Stimulated activated CD4-positive, alpha-beta T cell treated with anti-CD3 and anti-CD28 coated beads, Interleukin-1b, Interleukin-23, amount 100 ng/mL, for 48 hours (primary cell): ENCODE measurements around the gene OR7G3.

Experiments
- DNase-seq: peaks from one replicate; pipeline ENCODE4 v3.0.0-alpha.2; 2020

OR7G3 gene

DNA sequence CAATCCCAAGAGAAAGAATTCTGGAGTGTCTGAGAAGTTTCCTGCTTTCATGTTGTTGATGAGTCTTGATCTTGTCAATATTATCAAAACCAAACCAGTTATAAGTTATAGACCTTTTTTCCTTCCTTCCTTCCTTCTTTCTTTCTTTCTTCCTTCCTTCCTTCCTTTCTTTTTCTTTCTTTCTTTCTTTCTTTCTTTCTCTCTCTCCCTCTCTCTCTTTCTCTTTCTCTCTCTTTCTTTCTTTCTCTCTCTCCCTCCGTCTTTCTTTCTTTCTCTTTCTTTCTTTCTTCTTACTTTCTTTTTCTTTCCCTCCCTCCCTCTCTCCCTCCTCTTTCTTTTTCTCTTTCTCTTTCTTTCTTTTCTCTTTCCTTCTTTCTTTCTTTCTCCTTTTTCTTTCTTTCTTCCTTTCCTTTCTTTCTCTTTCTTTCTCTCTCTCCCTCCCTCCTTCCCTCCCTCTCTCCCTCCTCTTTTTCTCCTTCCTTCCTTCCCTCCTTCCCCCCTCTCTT is at the start of gene OR7G3:
TSS of gene OR7G3 (minus strand) at position 51 of the 506 bp plus-strand sequence. CDS start at position 51, 0 bp downstream.
- DNase-seq = no peak

DNA sequence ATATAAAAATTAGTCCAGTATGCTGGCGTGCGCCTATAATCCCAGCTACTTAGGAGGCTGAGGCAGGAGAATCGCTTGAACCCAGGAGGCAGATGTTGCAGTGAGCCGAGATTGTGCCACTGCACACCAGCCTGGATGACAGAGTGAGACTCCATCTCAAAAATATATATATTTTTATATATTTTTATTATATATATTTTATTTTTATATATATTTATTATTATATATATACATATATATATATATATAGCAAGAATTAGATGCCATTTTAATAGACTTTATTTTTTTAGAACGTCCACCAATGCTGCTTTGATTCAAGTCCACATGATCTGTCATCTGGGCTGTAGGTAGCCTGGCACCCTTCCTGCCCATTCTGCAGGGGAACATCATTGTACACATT is 48.6 kb upstream of the OR7G3 start:
- DNase-seq = no peak

DNA sequence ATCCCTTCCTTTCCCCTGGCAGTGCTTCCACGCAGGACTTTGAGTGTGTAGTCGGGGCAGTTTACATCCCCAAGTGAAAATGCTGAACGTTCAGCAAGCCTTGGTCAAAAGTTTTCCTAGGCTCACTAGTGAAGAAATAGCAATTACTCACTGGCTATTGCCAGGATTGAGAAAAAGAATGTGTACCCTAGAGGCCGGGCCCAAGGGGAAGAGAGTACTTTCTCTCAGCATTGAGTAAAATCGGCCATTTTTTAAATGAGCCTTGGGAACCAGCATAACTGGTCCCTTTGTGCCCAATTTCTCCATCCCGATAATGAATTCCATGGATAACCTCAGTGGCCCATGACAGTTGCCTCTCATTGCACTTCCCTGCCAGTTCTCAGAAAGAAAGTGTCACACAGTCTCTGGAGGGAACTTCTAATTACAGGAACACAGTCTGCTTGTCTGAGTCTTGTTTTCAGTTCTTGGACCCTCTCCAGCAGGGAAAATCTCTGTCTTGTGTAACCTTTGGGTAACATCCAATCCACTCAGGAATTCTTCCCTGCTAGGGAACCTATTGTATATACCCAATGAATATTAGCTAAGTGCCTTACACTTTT is 44.7 kb upstream of the OR7G3 start:
- DNase-seq = no peak

DNA sequence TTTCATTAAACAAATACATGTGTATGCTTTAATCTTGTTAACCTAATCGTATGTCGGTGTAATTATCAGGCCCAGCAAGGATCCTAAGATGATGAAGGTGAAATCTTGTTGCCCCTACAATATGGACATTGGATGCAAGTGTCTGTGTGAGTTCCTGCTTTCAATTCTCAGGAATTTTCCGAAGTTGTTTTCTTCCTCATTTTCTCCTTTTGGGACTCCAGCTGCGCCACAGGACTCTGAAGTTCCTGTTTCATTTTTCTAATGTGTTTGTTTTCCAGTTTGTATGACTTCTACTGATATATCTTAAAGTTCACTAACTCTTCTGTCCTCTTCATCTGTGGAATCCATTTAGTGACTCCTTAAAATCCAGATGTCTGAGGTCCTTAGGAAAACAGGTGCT is 40.1 kb upstream of the OR7G3 start:
- DNase-seq = no peak

DNA sequence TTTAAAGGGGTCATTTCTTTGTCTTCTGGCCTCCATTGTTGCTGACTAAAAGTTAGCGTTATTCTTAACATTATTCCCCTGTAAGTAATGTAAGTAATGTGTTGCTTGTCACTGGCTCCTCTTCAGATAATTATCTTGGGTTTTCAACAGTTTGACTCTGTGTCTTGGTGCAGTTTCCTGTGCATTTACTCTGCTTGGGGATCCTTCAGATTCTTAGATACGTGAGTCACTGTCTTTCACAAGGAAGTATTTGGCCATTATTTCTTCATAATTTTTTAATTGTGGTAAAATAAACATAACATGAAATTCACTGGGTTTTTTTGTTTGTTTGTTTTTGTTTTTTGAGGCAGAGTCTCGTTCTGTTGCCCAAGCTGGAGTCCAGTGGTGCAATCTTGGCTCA is 38.5 kb upstream of the OR7G3 start:
- DNase-seq = no peak

DNA sequence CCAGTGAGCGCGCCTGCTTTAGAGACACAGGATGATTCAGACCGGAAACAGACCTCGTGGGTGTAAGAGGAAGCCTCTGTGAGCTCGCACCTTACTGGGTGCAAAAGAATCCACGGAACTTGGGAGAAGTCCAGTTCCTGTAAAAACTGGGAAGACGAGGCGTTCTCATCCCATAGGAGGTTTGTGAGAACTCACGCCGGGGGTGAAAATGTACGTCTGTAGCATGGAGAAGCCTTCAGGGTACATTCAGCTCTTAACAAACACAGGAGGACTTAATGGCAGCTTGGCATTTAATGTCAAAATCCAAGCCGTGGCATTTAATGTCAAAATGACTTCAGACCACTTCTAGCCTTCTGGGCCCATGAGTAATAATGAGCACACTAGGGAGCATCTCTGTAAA is 34.7 kb upstream of the OR7G3 start:
- no peak for DNase-seq

DNA sequence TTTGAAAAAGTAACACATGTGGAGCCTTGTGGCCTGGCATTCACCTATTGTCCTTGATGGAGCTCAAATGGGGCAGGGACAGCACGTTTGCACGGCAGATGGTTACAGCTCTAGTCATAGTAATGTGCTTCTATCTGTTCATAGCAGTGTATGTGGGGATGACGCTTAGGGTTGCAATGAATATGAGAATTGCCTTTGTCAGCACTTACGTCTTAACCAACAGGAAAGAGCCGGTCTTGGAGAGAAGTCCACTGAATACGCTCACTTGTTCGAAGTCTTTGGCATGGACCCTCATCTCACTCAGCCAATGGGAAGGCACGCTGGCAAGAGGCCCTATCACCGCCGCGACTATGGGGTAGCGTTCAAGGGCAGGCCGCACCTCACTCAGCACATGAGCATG is 33.1 kb upstream of the OR7G3 start:
- DNase-seq = no peak

DNA sequence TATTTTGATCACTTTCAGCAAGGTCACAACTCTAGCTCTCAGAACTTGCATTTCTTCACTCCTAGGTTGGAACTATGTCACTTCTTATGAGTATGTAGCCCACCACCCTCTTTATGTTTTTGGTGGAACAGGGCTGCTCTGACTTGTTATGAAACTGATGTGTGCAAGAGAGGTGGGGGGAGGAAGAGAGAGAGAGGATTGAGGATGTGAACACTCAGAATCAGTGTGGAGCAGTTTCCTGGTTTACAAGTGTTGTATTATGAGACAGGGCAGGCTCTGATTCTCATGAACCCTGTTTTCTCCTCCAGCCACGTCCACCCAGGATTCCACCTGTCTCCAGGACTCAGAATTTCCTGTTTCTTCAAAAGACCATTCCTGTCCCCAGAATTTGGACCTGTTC is 29.6 kb upstream of the OR7G3 start:
- no peak for DNase-seq

DNA sequence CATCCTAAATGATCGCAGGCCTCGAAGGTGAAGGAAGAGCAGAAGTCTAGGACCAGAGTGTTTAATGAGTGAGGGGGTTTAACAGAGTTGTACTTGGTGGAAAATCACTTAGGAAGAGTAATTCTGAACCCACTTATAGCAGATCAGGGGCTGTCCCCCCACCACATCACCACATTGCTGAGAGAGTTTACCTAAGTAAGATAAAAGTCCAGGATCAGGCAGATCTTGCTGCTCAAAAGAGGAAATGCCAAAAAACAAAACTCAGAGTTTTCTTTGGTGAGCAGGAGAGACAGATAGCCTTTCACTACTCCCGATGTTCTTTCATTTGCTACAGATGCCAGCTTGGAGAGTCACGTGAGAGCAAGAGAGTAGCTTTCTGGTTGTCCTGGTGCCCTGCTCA is 28.8 kb upstream of the OR7G3 start:
- DNase-seq = no peak

DNA sequence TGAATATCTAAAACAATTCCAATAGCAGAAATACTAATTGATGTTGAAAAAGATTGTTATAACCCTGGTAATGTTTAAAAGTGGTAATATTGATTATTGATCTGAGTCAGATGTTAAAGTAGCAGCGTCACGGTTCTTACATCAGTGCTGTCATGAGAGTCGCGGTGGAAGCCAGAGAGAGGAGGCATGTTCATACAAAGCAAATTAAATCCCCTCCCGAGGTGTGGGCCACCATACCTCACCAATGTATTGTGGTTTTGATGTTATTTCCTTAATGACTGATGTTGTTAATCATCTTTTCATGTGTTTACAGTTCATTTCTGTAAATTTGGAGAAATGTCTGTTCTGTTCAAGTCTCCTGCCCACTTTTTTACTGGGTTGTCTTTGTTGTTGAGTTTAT is 24.6 kb upstream of the OR7G3 start:
- no peak for DNase-seq

DNA sequence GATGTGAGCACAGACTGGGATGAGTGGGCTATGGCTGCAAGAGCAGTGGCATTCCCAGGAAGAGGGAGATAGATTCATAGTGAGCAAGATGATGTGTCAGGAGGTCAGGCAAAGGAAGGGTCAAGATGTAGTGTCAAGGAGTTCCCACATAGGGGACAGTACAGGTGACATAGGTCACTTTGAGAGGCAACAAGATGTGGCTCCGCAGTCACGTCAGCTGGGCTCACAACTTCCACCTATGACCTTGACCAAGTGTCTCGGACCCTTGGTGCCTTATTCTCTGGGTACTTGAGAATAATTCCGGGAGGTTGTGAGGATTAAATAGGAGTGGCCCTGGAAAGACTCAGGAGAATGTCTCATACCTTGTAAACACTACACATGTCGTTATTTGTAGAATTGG is 23.9 kb upstream of the OR7G3 start:
- no peak for DNase-seq

DNA sequence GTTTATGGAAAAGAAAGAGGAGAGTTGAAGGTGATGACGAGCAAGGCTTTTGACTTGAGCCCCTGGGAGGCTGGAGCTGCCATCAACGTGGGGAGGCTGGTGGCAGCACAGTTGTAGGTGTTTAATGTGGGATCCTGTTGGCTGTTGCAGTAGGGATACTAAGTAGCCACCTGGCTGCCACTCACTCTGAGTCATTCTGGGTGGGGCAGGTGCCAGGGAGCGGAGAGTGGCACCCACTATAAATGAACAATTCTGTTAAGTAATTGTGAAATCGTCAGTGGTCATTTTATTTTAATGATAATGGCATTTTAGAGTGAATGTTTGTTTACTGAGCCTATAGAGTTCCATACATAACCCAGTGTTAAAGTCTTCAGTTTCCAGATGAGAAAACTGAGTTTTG is 23.2 kb upstream of the OR7G3 start:
- no peak for DNase-seq

DNA sequence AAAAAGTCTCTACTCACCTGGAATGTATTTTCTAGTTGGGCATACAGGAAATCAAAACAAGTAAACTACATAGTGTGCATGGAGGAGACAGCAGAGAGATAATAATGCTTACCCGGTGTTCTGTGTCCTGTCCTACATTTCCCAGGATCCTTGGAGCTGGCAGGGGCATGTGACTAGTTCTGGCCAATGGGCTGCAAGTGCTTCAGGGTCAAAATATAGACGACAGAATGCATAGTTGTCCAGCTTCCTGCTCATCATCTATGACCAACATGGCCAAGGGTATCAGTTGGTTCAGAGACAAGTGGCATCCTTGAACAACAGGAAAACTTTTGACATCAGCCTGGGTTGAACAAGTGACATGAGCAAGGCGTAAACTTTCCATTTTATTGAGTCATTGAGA is 21.9 kb upstream of the OR7G3 start:
- no peak for DNase-seq

DNA sequence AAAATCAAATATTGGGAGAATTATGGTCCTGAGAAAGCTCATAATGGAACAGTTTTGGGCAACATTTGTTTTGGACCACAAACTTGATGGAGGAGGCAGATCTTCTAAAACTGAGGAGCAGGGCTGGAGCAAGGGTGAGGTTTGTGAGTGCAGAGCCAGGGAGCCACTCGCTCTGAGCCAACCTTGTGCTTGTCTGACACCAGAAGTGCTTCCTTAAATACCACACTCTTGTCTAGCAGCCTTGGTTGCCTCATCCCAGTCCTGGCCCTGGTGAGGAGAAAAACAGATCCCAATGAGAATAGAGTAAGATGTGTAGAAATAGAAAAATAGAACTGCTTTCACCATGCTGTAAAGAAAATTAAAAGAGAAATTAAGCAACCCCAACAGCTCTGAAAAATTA is 20.1 kb upstream of the OR7G3 start:
- no peak for DNase-seq

DNA sequence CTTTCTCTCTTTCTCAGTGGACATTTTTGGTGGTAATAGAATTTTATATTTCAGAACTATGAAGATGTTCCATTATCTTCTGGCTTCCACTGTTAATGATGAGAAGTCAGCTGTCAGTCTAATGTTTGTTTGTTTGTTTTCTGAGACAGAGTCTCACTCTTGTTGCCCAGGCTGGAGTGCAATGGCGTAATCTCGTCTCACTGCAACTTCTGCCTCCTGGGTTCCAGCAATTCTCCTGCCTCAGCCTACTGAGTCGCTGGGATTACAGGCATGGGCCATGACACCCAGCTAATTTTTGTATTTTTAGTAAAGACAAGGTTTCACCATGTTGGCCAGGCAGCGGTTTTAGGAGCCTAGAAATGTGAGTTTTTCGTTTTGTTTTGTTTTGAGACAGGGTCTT is 18.2 kb upstream of the OR7G3 start:
- DNase-seq = no peak

DNA sequence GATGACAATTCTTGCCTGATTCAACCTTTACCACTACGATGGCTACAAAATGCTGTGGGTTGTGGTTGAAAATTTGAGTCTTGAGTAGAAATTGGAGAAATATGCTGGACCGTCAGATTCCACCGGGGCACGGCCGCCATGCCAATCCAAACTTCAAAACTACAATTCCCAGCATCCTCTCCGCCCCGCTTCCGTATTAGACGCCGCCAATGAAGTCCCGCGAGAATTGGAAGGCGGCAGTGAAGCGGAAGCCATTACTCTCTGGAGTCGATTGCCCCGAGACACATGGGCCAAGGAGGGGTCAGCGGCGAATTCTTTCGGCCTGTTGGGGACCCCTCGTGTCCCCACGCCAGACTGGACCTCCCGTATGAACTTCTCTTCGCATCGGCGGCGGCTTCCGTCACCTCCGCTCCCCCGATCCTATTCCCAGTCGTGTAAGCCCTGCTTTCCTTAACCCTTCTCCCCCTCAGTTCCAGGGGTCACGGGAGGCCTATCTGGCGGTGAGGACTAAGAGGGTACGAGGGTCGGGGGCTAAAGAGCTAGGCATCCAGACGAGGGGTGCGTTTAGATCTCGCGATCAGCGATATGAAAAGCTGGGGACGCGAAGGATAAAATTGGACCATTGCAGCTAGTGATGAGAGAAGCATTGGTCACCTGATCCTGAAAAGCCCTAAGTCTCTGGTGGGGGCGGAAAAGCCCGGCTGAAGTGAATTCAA is 13.6 kb upstream of the OR7G3 start, which contains the start of gene ZNF317:
TSS of gene ZNF317 (plus strand) at position 239 of the 716 bp plus-strand sequence. CDS start 15,620 bp downstream, outside the sequence.
- peak; percentile 90 for DNase-seq

DNA sequence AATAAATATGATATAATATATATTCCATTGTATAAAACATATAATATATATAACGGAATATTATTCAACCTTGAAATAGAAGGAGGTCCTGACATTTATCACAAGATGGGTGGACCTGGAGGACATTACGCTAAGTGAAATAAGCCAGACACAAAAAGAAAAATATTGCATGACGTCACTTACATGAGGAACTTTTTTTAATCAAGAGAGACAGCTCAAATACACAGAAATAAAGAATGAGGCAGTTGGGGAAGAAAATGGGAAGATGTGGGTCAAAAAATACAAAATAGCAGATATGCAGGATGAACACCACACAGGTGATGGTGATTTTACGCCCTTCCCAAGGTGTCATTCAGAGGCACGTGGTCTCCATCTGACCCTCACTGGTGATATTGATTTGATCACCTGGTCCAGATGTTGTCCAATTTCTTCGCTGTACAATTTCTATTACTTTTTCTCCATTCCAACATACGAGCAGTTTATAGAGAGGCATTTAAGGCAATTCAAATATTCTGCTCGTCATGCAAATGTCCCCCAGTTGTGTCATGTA is 12.9 kb upstream of the OR7G3 start:
- no peak for DNase-seq

DNA sequence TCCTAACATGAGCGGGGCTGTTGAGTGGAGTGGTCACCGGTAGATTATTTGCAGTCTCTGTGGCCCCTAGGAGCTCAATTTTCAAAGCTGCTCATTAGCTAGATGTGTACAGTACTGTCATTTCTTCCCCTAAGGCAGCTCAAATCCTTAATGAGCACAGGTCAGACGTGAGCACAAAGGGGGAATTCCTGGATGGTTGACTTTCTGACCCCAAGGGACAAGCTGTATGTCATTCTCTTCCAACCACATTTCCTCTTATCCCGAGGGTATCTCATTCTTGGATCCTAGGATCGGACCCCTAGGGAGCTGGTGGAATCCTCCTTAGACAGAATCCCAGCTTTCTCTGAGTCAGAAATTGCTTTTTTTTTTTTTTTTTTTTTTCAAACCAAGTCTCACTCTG is 5.7 kb upstream of the OR7G3 start:
- DNase-seq = no peak

DNA sequence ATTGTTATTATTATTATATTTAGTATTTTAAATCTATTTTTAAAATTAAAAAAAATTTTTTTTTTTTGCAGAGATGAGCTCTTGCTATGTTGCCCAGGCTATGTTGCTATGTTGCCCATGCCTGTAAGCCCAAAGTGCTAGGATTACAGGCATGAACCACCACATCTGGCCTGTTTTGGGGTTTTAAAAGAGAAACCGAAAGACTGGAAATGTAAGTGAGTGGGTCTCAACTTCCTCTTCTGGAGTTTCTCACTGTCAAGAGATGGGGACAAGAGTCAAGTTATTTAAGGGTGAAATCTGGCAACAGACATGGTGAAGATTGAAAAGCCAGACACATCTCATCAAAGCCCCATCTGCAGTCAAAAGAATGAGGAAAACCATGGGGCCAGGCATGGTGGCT is 4.2 kb upstream of the OR7G3 start:
- DNase-seq = no peak

DNA sequence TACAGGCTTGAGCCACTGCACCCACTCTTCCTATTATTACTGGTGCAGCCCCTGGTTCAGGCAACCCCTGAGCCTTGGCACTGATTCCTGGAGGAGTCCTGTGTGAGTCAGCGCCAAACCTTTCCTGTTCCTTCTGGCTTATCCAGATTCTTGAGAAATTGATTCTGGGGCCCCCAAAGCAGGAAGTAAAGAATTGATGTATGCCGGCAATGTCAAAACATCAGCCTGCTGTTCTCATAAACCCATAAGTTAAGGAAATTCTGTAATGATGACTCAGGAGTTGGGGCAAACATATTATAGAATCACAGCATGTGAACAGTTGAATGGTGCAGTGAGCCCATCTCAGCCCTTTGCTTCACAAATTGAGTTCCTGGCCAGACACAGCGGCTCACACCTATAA is 1.4 kb upstream of the OR7G3 start:
- no peak for DNase-seq

DNA sequence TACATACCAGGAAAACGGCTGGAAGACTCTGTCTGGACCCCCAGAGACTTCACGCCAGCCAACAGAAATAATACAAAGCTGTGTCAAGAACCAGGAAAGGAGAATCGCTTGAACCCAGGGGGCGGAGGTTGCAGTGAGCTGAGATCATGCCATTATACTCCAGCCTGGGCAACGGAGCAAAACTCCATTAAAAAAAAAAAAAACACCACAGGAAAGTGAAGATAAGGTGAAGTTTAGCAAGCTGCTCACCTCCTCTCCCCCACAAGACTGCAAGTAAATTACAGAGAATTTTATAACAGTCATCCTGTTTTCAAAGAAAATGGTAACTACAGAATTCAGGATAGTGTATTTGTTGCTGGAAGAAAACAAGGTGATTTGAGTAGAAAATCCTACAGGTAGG is 10.2 kb downstream of the OR7G3 start:
- no peak for DNase-seq

DNA sequence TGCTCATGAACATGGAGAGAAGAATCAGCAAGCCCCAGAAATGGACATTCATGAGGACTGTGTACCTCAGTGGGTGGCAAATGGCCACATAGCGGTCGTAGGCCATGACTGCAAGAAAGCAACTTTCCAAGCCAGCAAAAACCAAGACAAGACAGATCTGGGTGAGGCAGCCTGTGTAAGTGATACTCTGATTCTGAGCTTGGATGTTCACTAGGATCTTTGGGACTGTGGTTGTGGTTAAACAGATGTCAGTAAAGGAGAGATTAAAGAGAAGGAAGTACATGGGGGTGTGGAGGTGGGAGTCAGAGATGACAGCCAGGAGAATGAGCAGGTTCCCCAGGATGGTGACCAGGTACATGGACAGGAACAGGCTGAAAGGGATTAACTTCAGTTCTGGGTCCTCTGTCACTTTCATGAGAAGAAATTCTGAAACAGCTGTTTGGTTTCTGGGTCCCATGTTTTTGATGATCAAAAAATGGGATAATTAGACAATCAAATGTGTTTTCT is 11.4 kb downstream of the OR7G3 start, which contains the start of gene OR7G1:
TSS of gene OR7G1 (minus strand) at position 457 of the 507 bp plus-strand sequence. CDS start at position 457, 0 bp downstream.
- DNase-seq = no peak

DNA sequence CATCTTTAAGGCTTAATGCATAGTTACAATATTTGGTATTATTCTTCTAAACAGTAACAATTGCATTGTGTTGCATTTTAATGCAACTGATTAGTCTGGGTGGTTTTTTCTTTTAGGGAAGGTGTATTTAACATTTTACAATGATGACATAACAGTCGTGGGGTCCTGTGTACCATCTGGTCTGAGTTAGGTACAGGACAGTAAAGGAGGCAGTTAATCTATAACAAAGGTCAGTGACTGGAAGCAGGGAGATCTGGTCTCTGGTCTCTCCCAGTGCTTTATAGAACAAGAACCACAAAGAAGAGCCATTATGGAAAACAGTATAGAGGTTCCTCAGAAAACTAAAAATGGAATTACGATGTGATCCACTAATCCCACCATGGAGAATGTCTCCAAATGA is 16.8 kb downstream of the OR7G3 start:
- DNase-seq = no peak

DNA sequence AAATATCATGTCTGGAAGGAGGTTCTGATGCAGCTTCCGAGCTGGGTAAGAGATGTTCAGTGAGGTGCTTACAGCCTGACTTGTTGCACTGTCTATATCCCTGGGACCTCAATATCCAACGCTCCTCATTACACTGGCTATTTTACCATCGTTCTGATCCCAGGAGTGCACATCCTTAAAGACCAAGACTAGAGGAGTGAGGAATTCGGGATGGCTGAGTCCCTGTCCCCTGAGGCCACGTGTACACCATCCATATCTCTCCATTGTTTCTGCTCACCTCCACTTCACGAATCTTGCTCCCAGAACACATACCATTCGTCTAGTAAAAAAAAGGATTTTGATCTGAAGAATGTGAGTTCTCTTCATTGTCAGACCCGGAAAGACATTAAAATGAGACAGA is 19.4 kb downstream of the OR7G3 start, which contains the start of gene OR7G2:
TSS of gene OR7G2 (minus strand) at position 101 of the 400 bp plus-strand sequence. CDS start 4,232 bp downstream, outside the sequence.
- DNase-seq = no peak
